ENCODE data around the gene MYOF.

MYOF gene

DNA sequence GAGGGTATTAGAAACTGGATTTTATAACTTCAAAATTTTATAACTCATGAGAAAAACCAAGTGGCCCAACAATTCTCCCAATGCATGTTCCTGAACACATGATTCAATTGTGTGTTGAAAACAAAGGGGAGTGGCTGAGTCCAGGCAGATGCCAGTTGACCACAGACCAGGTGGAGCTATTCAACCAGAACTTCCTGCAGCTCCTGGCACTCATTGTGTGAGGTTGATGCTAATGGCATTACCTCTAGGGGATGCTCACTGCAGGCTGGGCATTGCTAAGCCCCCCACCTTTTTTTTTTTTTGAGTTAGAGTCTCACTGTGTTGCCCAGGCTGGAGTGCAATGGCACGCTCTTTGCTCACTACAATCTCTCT is 20.3 kb downstream of the MYOF start:
- H3K27ac ChIP-seq, result no peak overlapping the region
- no peak for TF ChIP-seq ZFX (IDR thresholded peaks at IDR 0.05)
- TF ChIP-seq, protein P1, sequence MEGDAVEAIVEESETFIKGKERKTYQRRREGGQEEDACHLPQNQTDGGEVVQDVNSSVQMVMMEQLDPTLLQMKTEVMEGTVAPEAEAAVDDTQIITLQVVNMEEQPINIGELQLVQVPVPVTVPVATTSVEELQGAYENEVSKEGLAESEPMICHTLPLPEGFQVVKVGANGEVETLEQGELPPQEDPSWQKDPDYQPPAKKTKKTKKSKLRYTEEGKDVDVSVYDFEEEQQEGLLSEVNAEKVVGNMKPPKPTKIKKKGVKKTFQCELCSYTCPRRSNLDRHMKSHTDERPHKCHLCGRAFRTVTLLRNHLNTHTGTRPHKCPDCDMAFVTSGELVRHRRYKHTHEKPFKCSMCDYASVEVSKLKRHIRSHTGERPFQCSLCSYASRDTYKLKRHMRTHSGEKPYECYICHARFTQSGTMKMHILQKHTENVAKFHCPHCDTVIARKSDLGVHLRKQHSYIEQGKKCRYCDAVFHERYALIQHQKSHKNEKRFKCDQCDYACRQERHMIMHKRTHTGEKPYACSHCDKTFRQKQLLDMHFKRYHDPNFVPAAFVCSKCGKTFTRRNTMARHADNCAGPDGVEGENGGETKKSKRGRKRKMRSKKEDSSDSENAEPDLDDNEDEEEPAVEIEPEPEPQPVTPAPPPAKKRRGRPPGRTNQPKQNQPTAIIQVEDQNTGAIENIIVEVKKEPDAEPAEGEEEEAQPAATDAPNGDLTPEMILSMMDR (conservative IDR thresholded peaks at IDR 0.05), result no peak

DNA sequence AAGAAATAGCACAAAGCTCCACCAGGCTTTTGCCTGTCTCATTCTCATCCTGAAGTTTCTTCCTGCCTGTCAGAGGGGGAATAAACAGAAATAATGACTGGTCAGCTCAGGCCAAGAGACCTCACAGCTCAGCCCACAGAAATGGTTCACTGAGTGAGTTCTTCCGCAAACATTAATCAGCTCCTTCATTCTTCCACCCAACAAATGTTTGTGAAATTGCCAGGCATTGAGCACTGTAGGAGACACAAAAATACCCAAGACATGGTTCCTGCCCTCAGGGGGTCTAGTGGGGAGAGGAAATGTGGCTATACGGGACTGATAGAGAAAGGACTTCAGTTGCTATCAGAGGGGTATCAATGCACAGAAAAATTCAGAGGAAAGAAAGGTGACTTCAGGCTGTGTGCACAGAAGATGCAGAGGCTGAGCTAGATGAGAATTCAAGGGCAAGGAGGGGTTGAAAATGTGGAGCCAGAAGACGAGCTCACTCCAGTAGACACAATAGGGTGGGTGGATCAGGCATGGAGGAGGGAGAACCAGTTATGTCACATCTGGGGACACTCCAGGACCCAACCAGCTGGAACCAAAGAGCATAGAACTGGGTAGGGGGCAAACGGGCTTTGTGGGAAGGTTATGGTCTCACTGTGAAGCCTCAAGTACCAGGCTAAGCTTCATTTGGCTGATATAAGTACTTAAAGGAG is 20.9 kb downstream of the MYOF start:
- no peak overlapping the region for H3K27ac ChIP-seq
- TF ChIP-seq, protein P1 (conservative IDR thresholded peaks at IDR 0.05), result no peak
- TF ChIP-seq ZFX (IDR thresholded peaks at IDR 0.05), result no peak

DNA sequence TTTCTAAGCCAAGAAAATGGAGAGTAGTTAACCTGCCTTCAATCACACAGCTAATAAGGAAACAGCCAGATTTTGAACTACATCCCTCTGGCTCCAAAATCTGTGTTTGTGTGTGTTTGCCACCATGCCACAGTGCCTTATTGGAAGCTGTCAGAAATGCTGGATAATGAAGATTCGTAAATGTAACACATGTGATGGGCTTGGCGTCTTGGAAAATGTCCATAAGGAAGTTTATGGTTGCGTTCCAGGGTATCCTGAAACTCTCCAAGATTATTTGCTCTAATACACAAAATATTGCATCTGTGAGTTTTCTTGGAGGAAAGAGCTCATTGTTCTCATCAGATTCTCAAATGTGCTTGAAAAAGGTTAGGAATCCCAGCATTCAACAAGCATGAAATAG is 22.7 kb downstream of the MYOF start:
- no peak for TF ChIP-seq ZFX (IDR thresholded peaks at IDR 0.05)
- TF ChIP-seq, protein P1 (conservative IDR thresholded peaks at IDR 0.05), result no peak
- no peak overlapping the region for H3K27ac ChIP-seq

DNA sequence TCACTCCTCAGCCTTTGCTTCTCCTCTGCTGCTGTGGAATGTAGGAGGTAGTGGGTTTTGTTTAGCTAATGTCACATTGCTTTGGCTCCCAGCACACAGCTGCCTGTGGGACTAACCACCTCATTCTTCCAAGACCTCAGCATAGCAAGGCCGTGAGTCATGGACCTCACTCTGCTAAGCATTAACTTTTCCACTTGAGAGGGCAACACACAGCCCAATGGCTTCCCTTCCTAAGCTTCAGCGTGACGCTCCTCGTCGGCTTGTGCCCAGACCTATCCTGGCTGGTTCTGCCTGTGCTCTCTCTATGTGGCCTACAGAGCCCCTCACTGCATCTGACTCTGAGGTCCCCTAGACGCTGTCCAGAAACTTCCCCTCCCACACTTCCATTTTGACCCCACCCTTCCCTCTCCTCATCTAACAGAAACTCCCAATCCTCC is 23.3 kb downstream of the MYOF start:
- no peak for TF ChIP-seq ZFX (IDR thresholded peaks at IDR 0.05)
- TF ChIP-seq, protein P1 (conservative IDR thresholded peaks at IDR 0.05), result no peak
- no peak overlapping the region for H3K27ac ChIP-seq

DNA sequence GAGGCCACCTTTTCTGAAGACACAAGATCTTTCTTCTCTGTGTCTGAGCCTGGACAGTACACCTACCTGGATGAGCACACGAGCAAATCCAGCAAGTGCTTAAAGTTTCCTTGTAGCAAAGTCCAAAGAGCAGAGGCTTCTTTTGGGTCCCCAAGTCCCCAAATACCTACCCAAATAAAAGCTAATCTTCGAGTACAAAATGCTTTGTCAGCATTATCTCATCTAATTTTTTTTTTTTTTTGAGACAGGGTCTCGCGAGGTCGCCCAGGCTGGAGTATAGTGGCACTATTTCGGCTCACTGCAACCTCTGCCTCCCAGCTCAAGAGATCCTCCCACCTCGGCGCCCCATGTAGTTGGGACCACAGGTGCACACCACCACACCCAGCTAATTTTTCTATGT is 24.6 kb downstream of the MYOF start:
- TF ChIP-seq, protein P1 (conservative IDR thresholded peaks at IDR 0.05), result no peak
- no peak for TF ChIP-seq ZFX (IDR thresholded peaks at IDR 0.05)
- H3K27ac ChIP-seq, result no peak overlapping the region

DNA sequence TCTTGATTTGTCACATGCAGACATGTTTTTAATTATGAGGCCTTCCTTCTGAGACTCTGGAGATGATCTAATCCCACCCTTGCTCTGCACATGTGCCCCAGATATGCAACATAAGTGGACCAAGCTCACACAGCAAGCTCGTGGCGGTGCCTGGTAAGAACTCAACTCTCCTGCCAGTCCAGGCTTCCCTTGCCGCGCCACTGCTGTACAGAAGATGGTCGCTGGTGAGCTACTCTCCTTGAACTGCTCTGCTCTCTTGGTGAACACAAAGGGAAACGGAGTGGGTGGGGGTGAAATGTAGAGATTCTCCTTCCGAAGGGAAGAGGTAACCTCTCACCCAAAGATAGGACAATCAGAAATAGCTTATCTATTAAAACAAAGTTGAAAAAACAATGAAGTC is 25.7 kb downstream of the MYOF start:
- H3K27ac ChIP-seq, result no peak overlapping the region
- TF ChIP-seq ZFX (IDR thresholded peaks at IDR 0.05), result no peak
- TF ChIP-seq, protein P1 (conservative IDR thresholded peaks at IDR 0.05), result no peak

DNA sequence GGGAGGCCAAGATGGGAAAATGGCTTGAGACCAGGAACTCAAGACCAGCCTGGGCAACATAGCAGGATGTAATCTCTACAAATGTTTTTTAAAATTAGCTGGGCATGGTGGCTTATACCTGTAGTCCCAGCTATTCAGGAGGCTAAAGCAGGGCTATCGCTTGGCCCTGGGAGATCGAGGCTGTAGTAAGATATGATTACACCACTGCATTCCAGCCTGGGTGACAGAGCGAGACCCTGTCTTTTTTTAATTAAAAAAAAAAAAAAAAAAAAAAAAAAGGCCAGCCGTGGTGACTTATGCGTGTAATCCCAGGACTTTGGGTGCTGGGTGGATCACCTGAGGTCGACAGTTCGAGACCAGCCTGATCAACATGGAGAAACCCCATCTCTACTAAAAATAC is 27.4 kb downstream of the MYOF start:
- H3K27ac ChIP-seq, result no peak overlapping the region
- TF ChIP-seq, protein P1 (conservative IDR thresholded peaks at IDR 0.05), result no peak

All from C4-2B (cell line).